DOHH2 (cell line): ENCODE results near the gene TMEM164.

Experiments used
- H3F3A ChIP-seq: fragments of 200-600 bp; sonication (generic), shearing (Covaris generic); 2 replicates; pipeline ENCODE4 v1.6.0; 2016; ENCODE audit warnings: antibody characterized with exemption, mild to moderate bottlenecking; ENCODE audit not compliant: control insufficient read depth, insufficient read depth
- H3K27ac ChIP-seq: fragments of 200-600 bp; sonication (generic); 2 replicates; pipeline ENCODE4 v1.5.1; 2014; ENCODE audit warnings: low read depth, mild to moderate bottlenecking, low read length, moderate library complexity
- H3K27me3 ChIP-seq: fragments of 200-600 bp; sonication (generic); 2 replicates; pipeline ENCODE4 v1.6.1; 2014; ENCODE audit warnings: mild to moderate bottlenecking, low read length, mixed read lengths; ENCODE audit not compliant: control insufficient read depth
- H3K36me3 ChIP-seq: fragments of 200-600 bp; sonication (generic); 2 replicates; pipeline ENCODE4 v1.6.1; 2014; ENCODE audit warnings: mild to moderate bottlenecking, low read length, moderate library complexity, mixed read lengths; ENCODE audit not compliant: control insufficient read depth
- H3K4me1 ChIP-seq: fragments of 200-600 bp; sonication (generic); 2 replicates; pipeline ENCODE4 v1.6.1; 2014; ENCODE audit warnings: mild to moderate bottlenecking, low read length, mixed read lengths; ENCODE audit not compliant: control insufficient read depth
- H3K4me2 ChIP-seq: fragments of 200-600 bp; sonication (generic); 2 replicates; pipeline ENCODE4 v1.6.0; 2014; ENCODE audit warnings: mild to moderate bottlenecking, low read length, moderate library complexity
- H3K4me3 ChIP-seq: fragments of 200-600 bp; sonication (generic); 2 replicates; pipeline ENCODE4 v1.5.1; 2014; ENCODE audit warnings: mild to moderate bottlenecking, low read length, mixed read lengths
- H3K79me2 ChIP-seq: fragments of 200-600 bp; sonication (generic); 2 replicates; pipeline ENCODE4 v1.6.1; 2014; ENCODE audit warnings: mild to moderate bottlenecking, low read length, mixed read lengths; ENCODE audit not compliant: control insufficient read depth
- H3K9me2 ChIP-seq: fragments of 200-600 bp; sonication (generic); replicated peaks from 2 replicates; pipeline ENCODE4 v1.6.1; 2014; ENCODE audit warnings: mild to moderate bottlenecking, low read length, mixed read lengths; ENCODE audit not compliant: control insufficient read depth
- H3K9me3 ChIP-seq: fragments of 200-600 bp; sonication (generic); 2 replicates; pipeline ENCODE4 v1.6.1; 2014; ENCODE audit warnings: antibody characterized with exemption, low read length, mixed read lengths; ENCODE audit not compliant: control insufficient read depth, insufficient read depth
- H4K20me1 ChIP-seq: fragments of 200-600 bp; sonication (generic); 2 replicates; pipeline ENCODE4 v1.6.0; 2014; ENCODE audit warnings: low read depth, mild to moderate bottlenecking, antibody characterized with exemption, low read length, moderate library complexity; ENCODE audit not compliant: control insufficient read depth, insufficient read depth
- CTCF ChIP-seq: fragments of 200-600 bp; sonication (generic); IDR thresholded peaks from one replicate; pipeline ENCODE4 v1.5.1; 2014; ENCODE audit warnings: antibody characterized with exemption, mild to moderate bottlenecking, low read depth, low read length; ENCODE audit not compliant: poor library complexity, severe bottlenecking
- EZH2phosphoT487 ChIP-seq: fragments of 200-600 bp; sonication (generic); IDR thresholded peaks from 2 replicates; pipeline ENCODE4 v1.6.1; 2017; ENCODE audit warnings: borderline replicate concordance, mild to moderate bottlenecking, antibody characterized with exemption, low read length, moderate library complexity, mixed read lengths

TMEM164 gene

GRCh38 chrX:110120025-110120424, 117.1 kb downstream of the TMEM164 start:
- Histone ChIP-seq H3K9me3 (no peaks in the 10 kb centered on the region), H3K4me1 (no peaks in the 10 kb centered on the region), H3K4me2 (no peak overlapping the region), H3K9me2 (no peaks in the 10 kb centered on the region), H4K20me1 (no peaks in the 10 kb centered on the region), H3K4me3 (no peak overlapping the region), H3K36me3 (no peaks in the 10 kb centered on the region), H3K27me3 (no peaks in the 10 kb centered on the region), H3F3A (no peaks in the 10 kb centered on the region), H3K27ac (no peak overlapping the region), H3K79me2 (no peaks in the 10 kb centered on the region)
- TF ChIP-seq CTCF (no peak), EZH2phosphoT487 (no peak)

DNA sequence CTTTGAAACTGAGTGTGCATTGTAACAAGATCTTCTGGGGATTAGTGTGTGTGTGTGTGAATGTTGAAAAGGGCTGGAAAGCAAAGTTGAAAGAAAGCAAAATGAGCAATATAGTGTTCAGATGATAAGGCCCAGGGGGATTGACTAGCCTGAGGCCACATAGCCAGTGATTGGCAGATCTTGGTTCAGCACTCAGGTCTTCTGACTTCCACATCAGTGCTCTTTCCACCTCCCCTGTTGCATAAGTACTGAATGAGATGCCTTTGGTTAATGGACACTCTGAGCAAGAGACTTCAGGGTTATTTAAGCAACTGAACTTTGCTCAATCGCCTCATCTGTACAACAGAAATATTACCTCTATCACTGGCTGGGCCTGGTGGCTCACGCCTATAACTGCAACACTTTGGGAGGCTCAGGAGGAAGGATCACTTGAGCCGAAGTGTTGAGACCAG, 120.4 kb downstream of the TMEM164 start:
- H3K36me3 ChIP-seq = no peaks in the 10 kb centered on the region
- H3F3A ChIP-seq = no peaks in the 10 kb centered on the region
- no peak overlapping the region for H3K4me3 ChIP-seq
- no peaks in the 10 kb centered on the region for H3K4me1 ChIP-seq
- H4K20me1 ChIP-seq = no peaks in the 10 kb centered on the region
- H3K27ac ChIP-seq = no peak overlapping the region
- no peaks in the 10 kb centered on the region for H3K9me3 ChIP-seq
- H3K9me2 ChIP-seq = no peaks in the 10 kb centered on the region
- no peaks in the 10 kb centered on the region for H3K27me3 ChIP-seq
- H3K79me2 ChIP-seq = no peaks in the 10 kb centered on the region
- TF ChIP-seq CTCF = no peak
- no peak for TF ChIP-seq EZH2phosphoT487
- H3K4me2 ChIP-seq = no peak overlapping the region

- H3K4me2 ChIP-seq = no peak overlapping the region
- no peak for TF ChIP-seq CTCF
- no peak for TF ChIP-seq EZH2phosphoT487
- no peaks in the 10 kb centered on the region for H3K9me3 ChIP-seq
- no peaks in the 10 kb centered on the region for H4K20me1 ChIP-seq
- H3F3A ChIP-seq = no peaks in the 10 kb centered on the region
- no peaks in the 10 kb centered on the region for H3K79me2 ChIP-seq
- H3K36me3 ChIP-seq = no peaks in the 10 kb centered on the region
- H3K27ac ChIP-seq = no peak overlapping the region
- no peak overlapping the region for H3K4me3 ChIP-seq
- H3K9me2 ChIP-seq = no peaks in the 10 kb centered on the region
- no peaks in the 10 kb centered on the region for H3K27me3 ChIP-seq
- no peaks in the 10 kb centered on the region for H3K4me1 ChIP-seq
These were observed 122.7 kb downstream of the TMEM164 start for GRCh38 chrX:110125446-110126162.

- no peaks in the 10 kb centered on the region for H3K36me3 ChIP-seq
- no peaks in the 10 kb centered on the region for H3K27me3 ChIP-seq
- H3K79me2 ChIP-seq = no peaks in the 10 kb centered on the region
- H3K9me2 ChIP-seq = no peaks in the 10 kb centered on the region
- H3K4me3 ChIP-seq = no peak overlapping the region
- no peaks in the 10 kb centered on the region for H3F3A ChIP-seq
- H3K9me3 ChIP-seq = no peaks in the 10 kb centered on the region
- no peaks in the 10 kb centered on the region for H4K20me1 ChIP-seq
- no peak for TF ChIP-seq CTCF
- TF ChIP-seq EZH2phosphoT487 = no peak
- H3K4me1 ChIP-seq = no peaks in the 10 kb centered on the region
- no peak overlapping the region for H3K27ac ChIP-seq
- no peak overlapping the region for H3K4me2 ChIP-seq
These were observed 128.1 kb downstream of the TMEM164 start for GRCh38 chrX:110131031-110131430.
